ENCODE results near the gene RETREG1. TPM values are rescaled to one million over a fixed set of nuclear protein-coding genes. Genes with fewer than 3 reads are reported as not detected.

RETREG1 gene
- total RNA-seq, 1 donor from 2014 or later, result 269 TPM

DNA sequence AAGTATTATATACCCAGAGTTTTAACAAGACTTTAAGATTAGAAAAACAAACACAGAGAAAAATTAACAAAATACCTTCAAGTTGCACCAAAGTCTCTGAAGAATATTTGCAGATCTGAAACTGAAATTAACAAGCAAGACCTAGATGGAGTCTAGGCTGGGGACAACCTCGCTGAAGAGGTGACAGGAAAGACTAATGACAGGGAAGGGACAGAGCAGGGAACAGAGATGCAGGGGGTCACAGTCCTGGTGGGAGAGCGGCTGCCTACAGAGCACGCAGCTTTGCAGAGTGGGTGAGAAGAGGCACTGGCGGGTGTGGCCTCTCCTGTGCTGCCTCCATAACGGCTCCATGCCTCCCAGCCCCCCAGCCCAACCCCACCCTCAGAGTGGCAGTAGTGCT, 13.5 kb downstream of the RETREG1 start:
- Histone ChIP-seq H3K4me1 (peaks cover 22% of the 10 kb centered on the region), H3K9me3 (replicated peaks) (peaks cover 6% of the 10 kb centered on the region), H3K36me3 (no peaks in the 10 kb centered on the region), H3K27ac (replicated peaks) (no peak overlapping the region), H3K27me3 (ENCODE audit: low read depth) (no peaks in the 10 kb centered on the region), H3K4me3 (no peak overlapping the region)
- no peak for DNase-seq
- intact Hi-C loops (cut with micrococcal nuclease), result no loop called here
- TF ChIP-seq, protein P1, sequence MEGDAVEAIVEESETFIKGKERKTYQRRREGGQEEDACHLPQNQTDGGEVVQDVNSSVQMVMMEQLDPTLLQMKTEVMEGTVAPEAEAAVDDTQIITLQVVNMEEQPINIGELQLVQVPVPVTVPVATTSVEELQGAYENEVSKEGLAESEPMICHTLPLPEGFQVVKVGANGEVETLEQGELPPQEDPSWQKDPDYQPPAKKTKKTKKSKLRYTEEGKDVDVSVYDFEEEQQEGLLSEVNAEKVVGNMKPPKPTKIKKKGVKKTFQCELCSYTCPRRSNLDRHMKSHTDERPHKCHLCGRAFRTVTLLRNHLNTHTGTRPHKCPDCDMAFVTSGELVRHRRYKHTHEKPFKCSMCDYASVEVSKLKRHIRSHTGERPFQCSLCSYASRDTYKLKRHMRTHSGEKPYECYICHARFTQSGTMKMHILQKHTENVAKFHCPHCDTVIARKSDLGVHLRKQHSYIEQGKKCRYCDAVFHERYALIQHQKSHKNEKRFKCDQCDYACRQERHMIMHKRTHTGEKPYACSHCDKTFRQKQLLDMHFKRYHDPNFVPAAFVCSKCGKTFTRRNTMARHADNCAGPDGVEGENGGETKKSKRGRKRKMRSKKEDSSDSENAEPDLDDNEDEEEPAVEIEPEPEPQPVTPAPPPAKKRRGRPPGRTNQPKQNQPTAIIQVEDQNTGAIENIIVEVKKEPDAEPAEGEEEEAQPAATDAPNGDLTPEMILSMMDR (IDR thresholded peaks at IDR 0.05; ENCODE audit: borderline replicate concordance), result no peak

DNA sequence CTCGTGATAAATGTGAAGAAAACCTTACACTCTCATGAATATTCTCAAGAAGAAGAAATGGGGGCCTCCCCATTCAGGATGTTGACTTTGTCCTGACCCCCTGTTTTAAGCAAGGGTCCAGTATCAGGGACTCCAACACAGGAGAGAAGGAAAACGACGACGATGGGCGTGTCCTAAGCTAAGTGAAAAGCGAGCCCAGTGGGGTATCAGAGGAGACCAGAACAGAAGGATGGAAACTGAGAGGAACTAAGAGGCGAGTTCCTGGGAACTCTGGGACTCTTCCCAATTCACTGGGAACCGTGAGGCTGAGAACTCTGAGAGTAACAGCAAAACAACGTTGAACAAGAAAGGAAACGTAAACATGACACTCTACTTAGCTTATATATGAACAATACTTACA, 14.6 kb downstream of the RETREG1 start:
- TF ChIP-seq, protein P1 (IDR thresholded peaks at IDR 0.05; ENCODE audit: borderline replicate concordance), result no peak
- no peak overlapping the region for H3K27ac ChIP-seq (replicated peaks)
- H3K36me3 ChIP-seq, result no peaks in the 10 kb centered on the region
- H3K9me3 ChIP-seq (replicated peaks), result peaks cover 6% of the 10 kb centered on the region
- H3K4me1 ChIP-seq, result peaks cover 28% of the 10 kb centered on the region
- no peaks in the 10 kb centered on the region for H3K27me3 ChIP-seq (ENCODE audit: low read depth)
- no peak overlapping the region for H3K4me3 ChIP-seq
- intact Hi-C loops (cut with micrococcal nuclease), result no loop called here
- DNase-seq, result no peak

DNA sequence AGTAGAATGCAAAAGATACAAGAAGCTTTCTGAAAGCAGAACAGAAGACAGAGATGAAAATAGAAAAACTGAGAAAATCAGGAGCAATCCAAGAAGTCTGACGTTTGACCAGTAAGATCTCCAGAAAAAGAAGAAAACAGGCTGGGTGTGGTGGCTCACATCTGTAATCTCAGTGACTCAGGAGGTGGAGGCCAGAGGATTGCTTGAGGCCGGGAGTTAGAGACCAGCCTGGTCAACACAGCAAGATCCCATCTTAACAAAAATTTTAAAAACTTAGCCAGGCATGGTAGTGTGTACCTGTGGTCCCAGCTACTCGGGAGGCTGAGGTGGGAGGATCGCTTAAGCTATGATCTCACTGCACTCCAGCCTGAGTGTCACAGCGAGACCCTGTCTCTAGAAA, 15.9 kb downstream of the RETREG1 start:
- no peak for DNase-seq
- Histone ChIP-seq H3K9me3 (replicated peaks) (peaks cover 6% of the 10 kb centered on the region), H3K36me3 (no peaks in the 10 kb centered on the region), H3K27ac (replicated peaks) (peak overlapping the region; percentile 55), H3K4me1 (peaks cover 40% of the 10 kb centered on the region), H3K27me3 (ENCODE audit: low read depth) (no peaks in the 10 kb centered on the region), H3K4me3 (no peak overlapping the region)
- TF ChIP-seq, protein P1 (IDR thresholded peaks at IDR 0.05; ENCODE audit: borderline replicate concordance), result no peak
- intact Hi-C loops (cut with micrococcal nuclease), result no loop called here

DNA sequence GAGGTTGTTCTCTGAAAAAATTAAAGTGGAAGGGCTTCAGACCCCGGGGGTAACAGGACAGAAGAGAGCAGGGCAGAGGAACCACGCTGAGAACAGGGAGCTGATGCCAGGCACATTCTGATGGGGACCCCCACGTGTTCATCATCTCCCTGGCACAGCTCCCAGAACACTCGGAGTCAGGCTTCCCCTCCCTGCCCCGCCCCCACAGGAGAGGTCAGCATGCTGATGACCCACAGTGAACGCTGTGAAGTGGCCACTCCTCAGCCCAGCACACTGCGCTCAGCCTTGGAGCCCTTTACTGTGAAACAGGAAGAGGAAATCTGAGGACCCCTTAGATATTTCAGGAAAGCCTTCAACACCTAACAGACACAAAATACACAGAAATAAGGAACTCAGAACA, 16.4 kb downstream of the RETREG1 start:
- H3K4me1 ChIP-seq, result peaks cover 42% of the 10 kb centered on the region
- H3K27me3 ChIP-seq (ENCODE audit: low read depth), result no peaks in the 10 kb centered on the region
- H3K4me3 ChIP-seq, result no peak overlapping the region
- TF ChIP-seq, protein P1 (IDR thresholded peaks at IDR 0.05; ENCODE audit: borderline replicate concordance), result no peak
- peaks cover under 1% of the 10 kb centered on the region for H3K9me3 ChIP-seq (replicated peaks)
- peak overlapping the region; percentile 55 for H3K27ac ChIP-seq (replicated peaks)
- intact Hi-C loops (cut with micrococcal nuclease), result no loop called here
- DNase-seq, result peak; percentile 73
- H3K36me3 ChIP-seq, result no peaks in the 10 kb centered on the region

DNA sequence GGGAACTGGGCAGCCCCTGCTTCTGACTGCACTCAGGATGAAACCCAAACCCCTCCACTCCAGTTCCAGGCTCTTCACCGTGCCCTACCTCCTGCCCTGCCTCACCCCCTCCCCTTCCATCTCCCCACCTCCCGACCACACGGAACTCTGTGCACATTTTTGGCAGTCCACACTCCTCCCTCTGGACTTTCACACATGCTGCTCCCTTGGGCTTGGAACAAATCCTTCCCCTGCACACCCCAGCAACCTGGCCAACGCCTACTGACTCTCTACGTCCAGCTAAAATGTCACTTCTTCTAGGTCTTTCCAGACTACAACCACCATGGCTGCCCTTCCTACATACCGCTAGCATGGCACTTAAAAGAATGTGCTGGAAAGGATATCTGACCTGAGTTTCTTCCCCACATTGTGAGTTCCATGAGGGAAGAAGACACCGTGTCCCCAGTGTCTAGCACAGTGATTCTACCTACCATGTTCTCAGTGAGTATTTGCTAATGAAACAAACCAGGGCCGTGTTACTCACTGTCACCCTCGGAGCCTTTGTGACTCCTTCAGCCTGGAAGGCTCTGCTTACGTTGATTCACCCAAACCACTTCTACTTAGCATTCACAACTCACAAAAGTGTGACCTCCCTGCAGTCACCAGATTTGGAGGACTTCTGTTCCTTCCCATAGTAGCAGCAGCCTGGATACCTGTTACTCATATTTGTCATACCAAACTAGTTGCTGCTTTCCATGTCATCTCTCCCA, 18.7 kb downstream of the RETREG1 start:
- intact Hi-C loops (cut with micrococcal nuclease), result no loop called here
- no peaks in the 10 kb centered on the region for H3K27me3 ChIP-seq (ENCODE audit: low read depth)
- peak overlapping the region; percentile 62 for H3K27ac ChIP-seq (replicated peaks)
- TF ChIP-seq, protein P1 (IDR thresholded peaks at IDR 0.05; ENCODE audit: borderline replicate concordance), result no peak
- no peaks in the 10 kb centered on the region for H3K9me3 ChIP-seq (replicated peaks)
- H3K4me1 ChIP-seq, result peaks cover 51% of the 10 kb centered on the region
- no peaks in the 10 kb centered on the region for H3K36me3 ChIP-seq
- no peak overlapping the region for H3K4me3 ChIP-seq
- DNase-seq, result no peak
